Naive B cell (primary cell): ENCODE data around the gene HAT1. TPM values are rescaled to one million over a fixed set of nuclear protein-coding genes. Genes with fewer than 3 reads are reported as not detected.

Experiments used
- polyA plus RNA-seq, 6 donors: library from polyadenylated mRNA; unstranded; fragments of 300-500 nt; fragmentation: Illumina TruSeq; gene quantifications; one replicate each; pipeline ENCODE4 v1.2.3, GENCODE V29; 2021; ENCODE audit warnings: low read depth in 6 of 6

Gene HAT1
- polyA plus RNA-seq, 6 donors from 2014 or later, result 68.9 to 128 (median 75.4) TPM

Other genes starting within 250 kb of the HAT1 start
- 10 to 100 TPM; 19.8 to 30.1 (median 23.6) TPM for gene DYNC1I2, start 235.0 kb upstream of the HAT1 start, polyA plus RNA-seq
- 10 to 100 TPM in 3 of 6 donors, 1 to 10 TPM in 3; 2.2 to 12.7 (median 10.0) TPM for gene SLC25A12, start 28.2 kb upstream of the HAT1 start, polyA plus RNA-seq
- 1 to 10 TPM; 2.5 to 5.2 (median 4.1) TPM for gene METAP1D, start 77.5 kb downstream of the HAT1 start, polyA plus RNA-seq
- not detected for gene DLX1, start 163.0 kb downstream of the HAT1 start, polyA plus RNA-seq
- gene DLX2, start 180.4 kb downstream of the HAT1 start, polyA plus RNA-seq, result not detected